Endothelial cell of umbilical vein (primary cell): ENCODE measurements around the gene RING1. TPM values are rescaled to one million over a fixed set of nuclear protein-coding genes. Genes with fewer than 3 reads are reported as not detected.

Experiments
- BruUV-seq: library from RNA; stranded (reverse); fragments of 400-500 nt; replicated peaks from 2 replicates; lab custom pipeline; 2021; lab: Mats Ljungman, UMichigan
- CTCF ChIA-PET: fragments of 300-600, 350-600 bp; sonication (Branson Sonifier 250); formaldehyde crosslinking; loops from one replicate; lab custom pipeline; 2021; ENCODE audit warnings: antibody characterized with exemption, inconsistent platforms; lab: Charles Lee
- POLR2A ChIA-PET: fragments of 300-600, 350-600 bp; sonication (Branson Sonifier 250); formaldehyde crosslinking; loops from one replicate; lab custom pipeline; 2021; ENCODE audit warnings: antibody characterized with exemption, inconsistent platforms; lab: Charles Lee
- DNase-seq: peaks from one replicate; pipeline ENCODE4 v3.0.0-alpha.2; 2011; ENCODE audit warnings: low read depth, low spot score
- FAIRE-seq: peaks from 2 replicates; lab custom pipeline; 2011; peaks lifted over from hg19 to GRCh38; lab: Jason Lieb, UNC
- H2AFZ ChIP-seq: 2 replicates; pipeline ENCODE4 v1.6.0; 2012; ENCODE audit warnings: low read depth, low read length, control low read depth, inconsistent platforms
- H3K27ac ChIP-seq: 2 replicates; pipeline ENCODE4 v1.5.1; 2011; ENCODE audit warnings: low read depth, mild to moderate bottlenecking, control low read depth, low read length, moderate library complexity; ENCODE audit not compliant: insufficient read depth
- H3K27me3 ChIP-seq, 2 experiments: 2 replicates each; pipeline versions ENCODE4 v1.6.0 to v1.6.1; 2011; ENCODE audit warnings: low read length in 2 of 2, mixed read lengths in 1 of 2; ENCODE audit not compliant: control insufficient read depth in 2 of 2, insufficient read depth in 2 of 2
- H3K36me3 ChIP-seq, 2 experiments: 2 replicates in 1 of 2; 3 replicates in 1 of 2; pipeline ENCODE4 v1.5.1; 2011; ENCODE audit warnings: low read length in 2 of 2, mild to moderate bottlenecking in 1 of 2, moderate library complexity in 1 of 2; ENCODE audit not compliant: control insufficient read depth in 2 of 2, insufficient read depth in 2 of 2; ENCODE audit errors: extremely low read depth in 1 of 2
- H3K4me1 ChIP-seq: 3 replicates; pipeline ENCODE4 v1.5.1; 2011; ENCODE audit warnings: mild to moderate bottlenecking, low read length; ENCODE audit not compliant: control insufficient read depth, insufficient read depth; ENCODE audit errors: extremely low read depth
- H3K4me2 ChIP-seq: 2 replicates; pipeline ENCODE4 v1.6.1; 2011; ENCODE audit warnings: low read length, control low read depth, mixed read lengths; ENCODE audit not compliant: insufficient read depth
- H3K4me3 ChIP-seq, 3 experiments: fragments of 200-600 bp in 1 of 3; sonication (generic), shearing (Covaris generic) in 1 of 3; replicated peaks in 1 of 3; 2 replicates each; pipeline ENCODE4 v1.5.1; 2011 to 2016; ENCODE audit warnings: control low read depth in 3 of 3, low read length in 3 of 3, mild to moderate bottlenecking in 2 of 3, inconsistent platforms in 1 of 3, low read depth in 1 of 3, moderate library complexity in 1 of 3; ENCODE audit not compliant: insufficient read depth in 1 of 3
- H3K79me2 ChIP-seq: 2 replicates; pipeline ENCODE4 v1.6.0; 2012; ENCODE audit warnings: low read length, inconsistent platforms; ENCODE audit not compliant: control insufficient read depth, insufficient read depth
- H3K9ac ChIP-seq: replicated peaks from 2 replicates; pipeline ENCODE3; 2011; ENCODE audit warnings: low read length, control low read depth; ENCODE audit not compliant: insufficient read depth; ENCODE audit errors: extremely low read depth
- H3K9me1 ChIP-seq: replicated peaks from 3 replicates; pipeline ENCODE4 v1.6.0; 2011; ENCODE audit warnings: mild to moderate bottlenecking, low read length; ENCODE audit not compliant: control insufficient read depth, insufficient read depth; ENCODE audit errors: extremely low read depth
- H3K9me3 ChIP-seq: replicated peaks from 2 replicates; pipeline ENCODE4 v1.5.1; 2012; ENCODE audit warnings: low read length, inconsistent platforms; ENCODE audit not compliant: control insufficient read depth, insufficient read depth
- H4K20me1 ChIP-seq: replicated peaks from 2 replicates; pipeline ENCODE3; 2011; ENCODE audit warnings: mild to moderate bottlenecking, low read length; ENCODE audit not compliant: control insufficient read depth, insufficient read depth; ENCODE audit errors: extremely low read depth
- EZH2 ChIP-seq: IDR thresholded peaks from 2 replicates; pipeline ENCODE4 v1.6.1; 2012; ENCODE audit warnings: borderline replicate concordance, low read depth, mild to moderate bottlenecking, moderate library complexity, low read length, inconsistent platforms; ENCODE audit not compliant: severe bottlenecking
- FOS ChIP-seq: IDR thresholded peaks from 2 replicates; pipeline ENCODE4 v1.6.1; 2011; ENCODE audit warnings: mild to moderate bottlenecking, low read length, moderate library complexity, borderline replicate concordance; ENCODE audit not compliant: insufficient read depth
- GATA2 ChIP-seq: IDR thresholded peaks from 2 replicates; pipeline ENCODE4 v1.7.0; 2011; ENCODE audit warnings: low read depth, mild to moderate bottlenecking, moderate library complexity, mixed read lengths, low read length; ENCODE audit not compliant: insufficient read length, insufficient read depth
- JUN ChIP-seq: IDR thresholded peaks from 2 replicates; pipeline ENCODE4 v1.6.1; 2011; ENCODE audit warnings: borderline replicate concordance, low read depth; ENCODE audit not compliant: insufficient read length, insufficient read depth
- MAX ChIP-seq: IDR thresholded peaks from 2 replicates; pipeline ENCODE4 v1.6.1; 2011; ENCODE audit not compliant: insufficient read depth, insufficient read length
- MYC ChIP-seq: IDR thresholded peaks from one replicate; pipeline ENCODE4 v1.6.1; 2011; ENCODE audit warnings: mild to moderate bottlenecking, low read depth, low read length
- POLR2A ChIP-seq: IDR thresholded peaks from 2 replicates; pipeline ENCODE4 v1.6.1; 2012; ENCODE audit warnings: low read depth, mild to moderate bottlenecking, control low read depth, low read length
- POLR2AphosphoS5 ChIP-seq: IDR thresholded peaks from 2 replicates; pipeline ENCODE4 v1.6.1; 2012; ENCODE audit warnings: low read depth, mild to moderate bottlenecking, control low read depth, low read length, moderate library complexity; ENCODE audit not compliant: insufficient read depth
- dilution Hi-C: fragments of 300-500 bp; cut with MboI; formaldehyde crosslinking; loops from one replicate; pipeline ENCODE4 v1.15.0; 2019; ENCODE audit warnings: low sequenced_read_pairs; ENCODE audit not compliant: extremely low pct_ligation_motif_present
- intact Hi-C: fragments of 100-400 bp; cut with micrococcal nuclease; formaldehyde crosslinking; loops from one replicate; pipeline ENCODE4 v1.10.0; 2022
- polyA plus RNA-seq, 4 experiments: library from polyadenylated mRNA; depleted of rRNA in 3 of 4; stranded (reverse) in 3 of 4; unstranded in 1 of 4; fragments of >200 nt; gene quantifications; 2 replicates each; pipeline versions ENCODE4 v1.2.1 to v1.2.3, GENCODE V29; 2011 to 2012; ENCODE audit warnings: missing spikeins in 1 of 4
- total RNA-seq: library from RNA; stranded (reverse); gene quantifications from 2 replicates; pipeline ENCODE4 v1.2.3, GENCODE V29; 2021
- TF ChIP-seq, protein P1 (sequence below), 2 donors: IDR thresholded peaks; 1 replicate in 1 of 2; 2 replicates in 1 of 2; pipeline ENCODE4 v1.5.1; 2011; ENCODE audit warnings: low read length in 2 of 2, mild to moderate bottlenecking in 2 of 2, moderate library complexity in 2 of 2, control low read depth in 1 of 2, inconsistent platforms in 1 of 2, low read depth in 1 of 2; ENCODE audit not compliant: insufficient read depth in 1 of 2; ENCODE audit errors: extremely low read depth in 1 of 2

The RING1 gene
- total and polyA plus RNA-seq, 2 donors (not counting 3 experiments of a cell fraction or from before 2014, with no cell fraction given): 26.8 to 27.9 TPM

GRCh38 chr6:33178755-33179475 lies 29.4 kb upstream of the RING1 start:
- Histone ChIP-seq H3K27me3 (no peaks in the 10 kb centered on the region), H3K79me2 (no peaks in the 10 kb centered on the region), H3K36me3 (no peaks in the 10 kb centered on the region), H3K9ac (no peak overlapping the region), H3K4me2 (no peak overlapping the region), H4K20me1 (no peaks in the 10 kb centered on the region), H3K27ac (no peak overlapping the region), H3K9me1 (no peaks in the 10 kb centered on the region), H3K9me3 (no peaks in the 10 kb centered on the region), H3K4me1 (peaks cover 7% of the 10 kb centered on the region), H2AFZ (no peak overlapping the region), H3K4me3 (no peak overlapping the region)
- FAIRE-seq: no peak
- dilution Hi-C loops: no loop called here
- TF ChIP-seq GATA2 (no peak), EZH2 (no peak), FOS (no peak), POLR2A (no peak), MAX (no peak), POLR2AphosphoS5 (no peak), JUN (no peak), MYC (no peak)
- TF ChIP-seq, protein P1, sequence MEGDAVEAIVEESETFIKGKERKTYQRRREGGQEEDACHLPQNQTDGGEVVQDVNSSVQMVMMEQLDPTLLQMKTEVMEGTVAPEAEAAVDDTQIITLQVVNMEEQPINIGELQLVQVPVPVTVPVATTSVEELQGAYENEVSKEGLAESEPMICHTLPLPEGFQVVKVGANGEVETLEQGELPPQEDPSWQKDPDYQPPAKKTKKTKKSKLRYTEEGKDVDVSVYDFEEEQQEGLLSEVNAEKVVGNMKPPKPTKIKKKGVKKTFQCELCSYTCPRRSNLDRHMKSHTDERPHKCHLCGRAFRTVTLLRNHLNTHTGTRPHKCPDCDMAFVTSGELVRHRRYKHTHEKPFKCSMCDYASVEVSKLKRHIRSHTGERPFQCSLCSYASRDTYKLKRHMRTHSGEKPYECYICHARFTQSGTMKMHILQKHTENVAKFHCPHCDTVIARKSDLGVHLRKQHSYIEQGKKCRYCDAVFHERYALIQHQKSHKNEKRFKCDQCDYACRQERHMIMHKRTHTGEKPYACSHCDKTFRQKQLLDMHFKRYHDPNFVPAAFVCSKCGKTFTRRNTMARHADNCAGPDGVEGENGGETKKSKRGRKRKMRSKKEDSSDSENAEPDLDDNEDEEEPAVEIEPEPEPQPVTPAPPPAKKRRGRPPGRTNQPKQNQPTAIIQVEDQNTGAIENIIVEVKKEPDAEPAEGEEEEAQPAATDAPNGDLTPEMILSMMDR (IDR thresholded peaks at IDR 0.05; ENCODE audit: extremely low read depth in 1 of 2, insufficient read depth in 1 of 2, low read depth in 1 of 2, low read length in 2 of 2): no peak
- intact Hi-C loops: no loop called here
- no TSS peak for BruUV-seq
- DNase-seq: no peak
- CTCF ChIA-PET: interaction anchor here (1.3 kb wide), 1 partner anchor 69 kb away, joined by 3 read pairs; no protein-coding TSS in a partner anchor
- POLR2A ChIA-PET: no interaction called here
